SKM-1 treated with dmso at 0.1 percent for 144 hours (cell line): ENCODE measurements around the gene BACE2.

Experiments
- DNase-seq: peaks from one replicate; lab custom pipeline; 2025; ENCODE audit not compliant: unreplicated experiment; lab: John Stamatoyannopoulos, UW

Gene BACE2

DNA sequence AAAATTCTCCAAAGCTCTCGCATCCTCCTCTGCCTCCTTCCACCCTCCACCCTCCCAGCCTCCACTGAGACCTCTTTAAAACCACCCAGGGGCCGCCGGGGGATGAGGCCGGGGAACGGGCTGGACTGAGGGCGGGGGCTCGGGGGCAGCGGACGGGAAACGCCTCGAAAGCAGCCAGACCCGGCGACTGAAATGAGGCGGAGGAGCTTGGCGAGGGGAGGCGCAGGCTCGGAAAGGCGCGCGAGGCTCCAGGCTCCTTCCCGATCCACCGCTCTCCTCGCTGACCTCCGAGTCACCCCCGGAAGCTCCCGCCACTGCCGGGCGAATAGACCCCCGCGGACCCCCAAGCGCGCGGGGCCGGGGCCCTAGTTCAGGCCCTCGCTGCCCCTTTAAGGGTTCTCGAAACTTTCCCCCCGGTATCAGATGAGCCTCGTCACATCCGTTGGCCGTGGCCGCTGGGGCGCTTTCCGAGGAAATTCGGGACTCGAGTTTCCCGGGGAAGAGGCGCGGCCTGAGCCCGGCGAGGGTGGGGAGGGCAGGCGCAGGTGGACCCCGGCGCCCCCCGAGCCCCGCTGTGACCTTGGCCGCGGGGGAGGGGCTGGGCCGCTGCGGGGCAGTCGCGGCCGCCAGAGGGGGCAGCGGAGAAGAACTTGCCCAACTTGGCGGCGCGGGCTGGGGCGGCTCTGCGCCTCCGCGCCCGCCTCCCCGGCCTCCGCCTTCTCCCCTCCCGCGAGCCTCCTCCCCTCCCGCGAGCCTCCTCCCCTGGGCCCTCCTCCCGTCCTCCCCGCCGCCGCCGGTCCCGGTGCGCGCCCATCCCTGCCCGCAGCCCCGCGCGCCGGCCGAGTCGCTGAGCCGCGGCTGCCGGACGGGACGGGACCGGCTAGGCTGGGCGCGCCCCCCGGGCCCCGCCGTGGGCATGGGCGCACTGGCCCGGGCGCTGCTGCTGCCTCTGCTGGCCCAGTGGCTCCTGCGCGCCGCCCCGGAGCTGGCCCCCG, at the start of gene BACE2:
BACE2 (plus strand) TSS at position 813 of the 995 bp plus-strand sequence; CDS start at position 917, 104 bp downstream.
- DNase-seq, result peak; percentile 58

DNA sequence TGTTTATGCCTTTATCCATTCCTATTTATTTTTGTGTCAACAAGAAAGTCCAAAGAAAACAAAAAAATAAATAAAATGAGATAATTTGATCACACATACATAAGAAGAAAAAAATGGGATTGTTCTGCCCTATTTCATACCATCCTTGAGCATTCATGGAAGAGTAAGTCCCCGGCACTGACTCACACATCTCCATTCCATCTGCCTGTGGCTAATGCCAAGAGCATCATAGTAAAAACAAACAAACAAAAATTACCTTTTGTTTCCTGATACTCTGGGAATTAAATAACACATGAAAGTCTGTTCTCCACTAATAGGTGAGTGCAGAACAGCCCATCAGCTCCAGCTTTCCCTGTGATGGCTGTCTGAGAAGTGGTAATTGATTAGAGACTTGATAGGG, 48.1 kb upstream of the BACE2 start:
- no peak for DNase-seq

DNA sequence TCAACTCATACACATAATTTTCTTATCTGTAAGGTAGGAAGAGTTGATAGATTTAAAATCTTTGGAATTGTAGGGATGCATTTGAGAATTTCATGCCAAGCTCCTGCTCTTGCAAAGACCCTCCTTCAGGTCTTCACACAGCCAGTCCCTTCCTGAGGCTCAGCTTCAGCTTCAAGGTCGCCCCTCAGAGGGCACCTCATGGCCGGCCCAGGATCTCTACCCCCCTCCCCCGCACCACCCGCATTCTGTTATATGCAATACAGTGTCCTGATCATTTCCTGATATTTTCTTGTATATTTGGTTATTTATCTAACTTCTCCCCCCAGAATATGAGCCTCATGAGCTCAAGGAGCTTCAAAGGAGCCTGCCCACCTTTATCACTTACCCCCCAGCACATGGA, 47.0 kb upstream of the BACE2 start:
- DNase-seq, result no peak

DNA sequence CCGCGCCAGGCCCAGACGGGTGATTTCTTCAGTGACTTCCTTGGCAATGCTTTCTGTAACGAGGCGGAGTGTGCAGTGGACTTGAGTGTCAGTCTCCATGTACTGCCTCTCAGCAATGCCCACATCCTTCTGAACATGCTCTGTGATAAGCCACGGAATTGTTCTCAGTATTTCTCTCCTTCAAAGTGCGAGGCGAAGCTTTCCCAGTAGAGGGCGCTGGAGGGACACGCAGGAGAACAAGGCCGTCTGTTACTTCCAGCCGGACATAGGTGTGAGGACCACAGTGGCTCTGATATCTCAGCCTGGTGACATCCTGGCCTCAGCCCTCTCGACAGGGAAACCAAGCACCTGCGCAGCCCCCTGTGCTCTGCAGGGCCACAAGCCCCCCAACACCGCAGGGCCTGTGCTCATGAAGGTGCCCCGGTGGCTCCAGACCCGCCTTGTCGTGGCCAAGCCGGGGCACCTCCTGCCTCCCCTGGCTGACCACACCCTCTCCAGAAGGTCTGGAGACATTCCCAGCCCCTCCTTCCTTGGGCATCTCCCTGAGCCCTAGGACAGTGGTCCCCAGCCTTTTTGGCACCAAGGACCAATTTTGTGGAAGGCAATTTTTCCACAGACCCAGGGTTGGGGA, 46.1 kb upstream of the BACE2 start:
- DNase-seq, result peak; percentile 33

DNA sequence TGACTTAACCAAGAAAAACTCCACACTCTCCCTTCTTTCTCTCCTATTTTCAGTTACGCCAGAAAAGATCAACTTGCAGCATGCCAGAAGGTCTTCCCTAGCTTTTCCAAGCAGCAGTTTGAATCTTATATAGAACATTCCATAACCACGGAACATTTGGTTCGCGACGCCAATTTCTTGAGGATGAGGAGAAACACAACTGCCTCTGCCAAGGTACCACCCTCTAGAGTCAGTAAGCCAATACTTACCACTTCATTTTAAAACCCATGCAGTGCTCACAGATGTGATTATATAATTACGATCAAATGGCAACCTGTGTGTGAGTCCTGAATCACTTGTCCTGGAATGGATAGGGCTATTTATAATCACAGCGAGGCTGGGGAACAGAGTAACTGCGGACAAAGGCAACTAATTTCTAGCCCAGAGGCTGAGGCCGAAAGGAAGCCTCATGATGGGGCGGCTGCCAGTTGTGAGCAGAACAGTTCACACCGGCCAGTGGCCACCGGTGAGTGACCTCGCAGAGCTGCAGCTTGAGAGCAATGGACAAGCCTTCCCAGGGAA, 43.2 kb upstream of the BACE2 start:
- no peak for DNase-seq

DNA sequence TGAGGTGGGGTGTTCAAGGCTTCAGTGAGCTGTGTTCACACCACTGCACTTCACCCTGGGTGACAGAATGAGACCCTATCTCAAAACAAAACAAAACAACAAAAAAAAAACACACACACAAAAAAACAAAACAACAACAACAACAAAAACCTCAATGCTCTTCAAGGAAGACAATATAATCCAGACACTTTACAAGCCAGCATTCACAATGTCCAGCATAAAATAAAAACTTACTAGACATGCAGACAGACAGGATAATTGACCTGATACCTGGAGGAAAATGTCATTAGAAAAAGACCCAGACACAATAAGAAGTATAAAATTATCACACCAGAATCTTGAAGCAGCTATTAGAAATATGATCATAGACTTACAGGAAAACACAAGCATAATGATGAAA, 39.0 kb upstream of the BACE2 start:
- DNase-seq, result no peak

DNA sequence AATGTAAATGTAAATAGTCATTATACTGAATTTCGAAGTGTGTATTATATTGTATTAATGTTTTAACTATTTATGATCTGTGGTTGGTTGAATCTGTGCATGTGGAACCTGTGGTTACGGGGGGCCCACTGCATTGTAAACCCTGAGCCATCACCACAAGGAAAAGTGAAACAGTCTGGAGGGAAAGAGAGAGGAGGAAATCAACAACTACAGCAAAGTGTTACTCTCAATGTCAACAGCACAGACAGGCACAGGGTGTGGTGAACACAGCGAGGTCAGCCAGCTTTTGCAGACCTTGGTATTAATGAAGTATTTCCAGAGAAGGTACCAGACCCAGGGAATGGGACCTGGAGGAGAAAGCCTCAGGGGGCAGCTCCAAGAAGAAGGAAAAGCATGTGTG, 37.1 kb upstream of the BACE2 start:
- DNase-seq, result no peak

DNA sequence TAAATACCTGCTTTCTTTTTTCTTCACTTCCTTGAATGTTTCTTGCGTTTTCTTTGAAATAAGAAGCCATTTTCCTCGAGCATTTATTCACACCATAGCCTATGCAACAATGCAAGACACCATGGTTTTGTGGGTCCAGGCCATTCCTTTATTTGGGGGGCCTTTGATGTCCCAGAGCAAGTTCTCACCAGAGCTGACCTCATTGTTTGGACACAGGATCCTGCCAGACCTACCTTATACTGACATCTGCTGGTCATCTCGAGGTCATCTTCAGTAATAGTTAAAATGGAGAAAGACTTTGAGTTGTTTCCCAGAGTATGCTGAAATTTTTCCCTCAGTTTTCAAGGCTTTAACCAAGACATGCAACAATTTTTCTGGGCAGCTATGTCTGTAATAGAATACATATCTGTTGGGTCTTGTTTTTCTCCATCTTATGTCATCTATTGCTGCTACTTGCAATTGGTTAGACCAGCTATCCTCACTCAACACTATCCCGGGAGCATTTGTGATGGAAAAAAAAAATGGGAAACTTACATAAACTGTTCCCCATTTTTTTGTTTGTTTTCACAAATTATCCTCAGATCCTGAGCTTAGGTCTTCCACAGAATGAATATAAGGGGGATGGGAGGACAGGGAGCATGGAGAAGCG, 34.0 kb upstream of the BACE2 start:
- DNase-seq, result peak; percentile 49

DNA sequence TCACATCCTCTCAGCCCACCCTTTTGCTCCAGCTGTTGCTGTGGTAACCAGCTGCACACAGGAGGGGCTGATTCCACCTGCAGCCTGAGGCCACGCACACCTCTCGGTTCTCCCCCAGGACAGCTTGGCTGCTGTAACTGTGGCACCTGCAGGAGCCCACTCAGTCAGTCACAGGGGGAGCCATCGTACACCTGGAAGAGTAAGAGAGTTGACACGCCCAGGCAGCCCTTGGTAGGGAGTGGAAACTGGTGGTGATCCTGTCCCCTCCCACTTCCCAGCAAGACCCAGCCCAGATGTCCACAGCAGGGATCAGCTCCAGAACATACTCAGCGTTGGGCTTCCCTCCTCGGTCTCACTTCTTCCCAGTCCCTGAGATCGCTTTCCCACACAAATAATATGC, 32.2 kb upstream of the BACE2 start:
- DNase-seq, result no peak

DNA sequence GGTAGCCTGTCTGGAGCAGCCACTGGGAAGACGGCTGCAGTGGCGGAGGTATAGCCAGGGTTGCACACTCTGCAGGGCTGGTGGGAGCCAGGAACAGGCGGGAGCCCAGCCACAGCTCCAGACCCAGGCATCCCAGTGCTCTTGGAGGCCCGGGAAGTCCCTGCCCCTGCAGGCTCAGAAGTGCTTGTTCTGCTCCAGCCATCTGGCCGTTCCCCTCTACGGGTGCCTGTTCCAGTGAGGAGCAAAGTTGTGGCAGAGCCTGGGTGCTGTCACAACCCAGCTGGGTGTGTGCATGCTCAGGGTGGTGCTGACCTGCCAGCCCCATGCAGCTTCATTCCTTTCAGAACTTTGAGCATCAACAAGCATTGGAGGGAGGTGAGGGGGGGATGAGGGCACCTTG, 31.7 kb upstream of the BACE2 start:
- no peak for DNase-seq

DNA sequence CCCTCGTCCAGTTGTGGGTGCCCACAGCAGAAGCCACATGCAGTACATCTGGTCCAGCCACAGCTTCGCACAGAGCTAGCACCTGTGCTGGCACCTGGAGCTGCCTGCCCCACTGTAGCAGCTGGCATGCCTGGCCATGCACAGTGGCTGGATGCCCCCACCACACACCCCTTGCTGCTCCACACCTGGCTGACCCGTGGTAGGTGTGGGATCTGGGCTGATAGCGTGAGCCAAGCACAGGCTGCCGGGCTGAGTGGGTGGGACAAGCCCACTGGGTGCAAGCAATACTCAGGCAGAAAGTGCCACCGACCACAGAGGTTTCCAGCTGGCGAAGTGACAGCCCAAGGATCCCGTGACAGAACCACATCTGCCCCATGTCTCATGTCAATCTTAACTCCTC, 30.6 kb upstream of the BACE2 start:
- no peak for DNase-seq

DNA sequence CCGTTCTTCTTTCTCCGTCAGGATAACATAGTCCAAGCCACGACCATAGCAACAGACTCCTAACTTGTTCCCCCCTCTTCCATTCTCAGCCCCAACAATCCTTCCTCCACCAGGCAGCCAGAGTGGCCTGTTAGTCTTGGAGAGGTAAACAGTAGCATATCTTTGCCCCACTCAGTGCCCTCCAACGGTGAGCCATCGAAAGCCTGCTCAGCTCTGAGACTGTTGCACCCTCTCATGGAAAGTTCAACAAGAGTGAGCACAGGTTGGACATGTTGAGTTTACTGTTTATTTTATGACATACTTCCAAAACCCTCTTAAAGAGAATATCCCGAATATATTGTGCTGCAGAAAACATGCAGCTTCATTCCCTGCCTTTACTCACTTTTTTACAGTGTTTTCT, 30.1 kb upstream of the BACE2 start:
- no peak for DNase-seq

DNA sequence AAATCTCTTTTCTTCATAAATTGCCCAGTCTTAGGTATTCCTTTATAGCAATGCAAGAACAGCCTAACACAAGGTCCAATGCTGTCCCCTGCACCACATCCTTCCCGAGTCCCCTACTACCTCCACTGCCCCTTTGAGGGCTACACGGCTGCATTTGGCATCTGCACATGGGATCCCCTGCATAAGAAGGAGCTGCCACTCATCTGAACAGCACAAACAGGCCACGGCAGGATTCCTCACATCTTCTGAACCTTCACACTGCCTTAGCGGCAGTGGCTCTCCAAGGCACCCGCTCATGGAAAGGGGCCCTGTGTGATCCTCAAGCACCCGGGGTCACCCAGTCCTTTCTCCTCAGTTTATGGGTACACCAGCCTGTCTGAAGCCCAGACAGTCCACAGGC, 29.2 kb upstream of the BACE2 start:
- DNase-seq, result no peak

DNA sequence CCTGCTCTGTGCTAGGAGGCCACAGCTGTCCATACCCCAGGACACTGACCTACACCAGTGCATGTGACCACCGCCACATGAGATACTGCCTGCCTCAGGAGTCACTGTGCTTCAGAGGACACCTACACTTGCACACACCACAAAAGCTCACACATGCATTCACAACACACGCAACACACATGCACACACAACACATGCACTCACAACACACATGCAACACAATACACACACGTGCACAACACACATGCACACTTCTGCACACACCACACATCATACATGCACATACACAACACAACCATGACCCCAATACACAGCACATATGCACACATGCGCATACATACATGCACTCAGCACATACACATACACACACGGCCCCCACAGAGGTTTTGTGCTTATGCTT, 28.7 kb upstream of the BACE2 start:
- DNase-seq, result no peak

DNA sequence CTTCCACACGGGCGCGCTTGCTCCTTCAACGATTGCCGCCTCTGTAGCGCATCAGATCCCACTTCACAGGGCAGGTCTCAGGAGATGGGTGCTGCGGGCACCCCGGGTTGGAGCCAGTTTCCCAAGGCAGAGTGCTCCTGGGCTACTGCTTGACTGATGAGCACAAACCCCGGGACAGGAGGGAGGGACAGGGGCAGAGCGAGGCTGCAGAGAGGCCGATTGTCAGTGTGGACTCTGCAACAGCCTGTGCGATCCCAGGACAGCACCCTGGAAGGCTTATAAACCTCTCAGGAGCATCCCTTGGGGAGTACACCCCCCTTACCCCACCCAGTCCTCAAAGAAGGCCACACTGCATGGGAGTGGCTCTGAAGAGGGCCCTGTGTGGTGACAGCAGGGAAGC, 28.0 kb upstream of the BACE2 start:
- no peak for DNase-seq

DNA sequence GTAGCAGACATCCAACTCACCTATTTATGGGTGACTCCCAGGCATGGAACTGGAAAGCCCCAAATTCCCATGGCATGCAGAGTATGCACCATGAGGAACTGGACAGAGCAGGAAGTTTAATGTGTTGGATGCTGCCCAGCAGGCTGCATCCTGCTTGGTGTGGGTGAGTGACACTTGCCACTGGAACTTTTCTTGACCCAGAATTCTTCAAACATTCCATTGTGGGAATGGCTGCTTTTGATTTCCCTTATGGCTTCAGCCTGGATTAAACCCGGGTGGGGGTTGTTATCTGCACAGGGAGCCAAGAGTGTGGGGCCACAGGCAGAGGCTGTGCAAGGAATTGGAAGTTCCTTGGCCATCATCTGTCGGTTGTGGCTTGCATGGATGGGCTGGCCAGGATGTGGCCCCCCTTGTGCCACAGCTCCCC, 26.9 kb upstream of the BACE2 start:
- DNase-seq, result no peak

DNA sequence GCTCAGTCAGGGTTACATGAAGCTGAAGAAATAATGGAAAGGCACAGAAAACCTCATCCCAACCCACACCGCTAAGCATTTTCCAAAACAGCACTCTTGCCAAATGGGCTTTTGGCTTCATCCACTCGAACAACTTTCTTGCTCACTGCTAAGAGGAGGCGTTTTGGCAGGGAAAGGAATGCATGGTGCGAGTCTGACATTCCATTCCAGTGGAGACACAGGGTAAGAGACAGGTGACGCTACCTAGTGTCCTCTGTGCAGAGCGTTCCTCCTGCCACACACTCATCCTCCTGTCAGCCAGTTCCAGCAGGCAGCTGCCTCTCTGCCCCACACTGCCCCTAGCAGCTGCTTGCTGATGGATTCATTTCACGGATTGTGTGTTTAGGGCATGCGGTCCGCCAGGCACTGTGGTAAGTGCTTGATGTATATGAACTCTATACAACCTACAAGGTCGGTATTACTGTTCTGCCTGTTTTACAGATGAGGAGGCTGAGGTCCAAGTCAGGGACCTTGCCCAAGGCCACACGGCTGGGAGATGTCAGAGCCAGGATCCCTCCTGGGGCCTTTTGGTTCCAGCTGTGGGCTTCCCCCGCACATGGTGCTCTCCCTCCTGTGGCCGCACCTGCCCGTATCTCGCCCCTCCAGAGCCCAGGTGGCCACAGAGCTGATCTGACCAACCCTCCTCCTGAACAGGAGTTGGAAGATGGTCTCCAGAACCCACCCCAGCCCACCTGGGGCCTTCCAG, 25.7 kb upstream of the BACE2 start:
- DNase-seq, result no peak

DNA sequence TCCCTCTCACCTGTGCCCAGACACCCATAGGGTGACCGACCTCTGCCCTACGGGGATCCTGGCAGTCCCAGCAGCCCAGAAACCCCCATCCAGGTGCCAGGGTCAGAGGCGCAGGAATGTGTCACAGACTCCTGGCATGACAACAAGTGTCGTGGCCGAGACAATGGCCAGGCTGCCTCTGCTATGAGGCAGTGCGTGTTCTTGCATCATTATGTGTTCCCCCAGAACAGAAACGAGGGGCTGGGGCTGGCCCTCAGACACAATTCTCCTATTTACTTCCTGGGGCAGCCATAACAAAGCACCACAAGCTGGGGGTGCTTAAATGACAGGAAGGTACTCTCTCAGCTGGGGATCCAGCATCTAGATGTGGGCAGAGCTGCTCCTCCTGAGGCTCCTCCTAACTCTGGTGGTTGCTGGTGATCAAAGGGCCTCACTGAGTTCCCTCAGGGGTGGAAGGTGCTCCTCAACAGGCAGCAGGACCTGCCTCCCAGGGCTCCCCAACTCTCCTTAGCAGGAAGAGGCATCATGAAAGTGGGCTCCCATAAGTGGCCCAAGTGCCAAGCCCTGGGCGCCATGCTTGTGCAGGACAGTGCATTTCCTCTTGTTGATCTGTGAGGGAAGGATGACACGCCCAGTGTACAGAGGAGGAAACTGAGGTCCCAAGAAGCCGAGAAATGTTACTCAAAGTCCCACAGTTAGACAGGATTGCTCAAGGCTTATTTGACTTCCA, 24.2 kb upstream of the BACE2 start:
- no peak for DNase-seq

DNA sequence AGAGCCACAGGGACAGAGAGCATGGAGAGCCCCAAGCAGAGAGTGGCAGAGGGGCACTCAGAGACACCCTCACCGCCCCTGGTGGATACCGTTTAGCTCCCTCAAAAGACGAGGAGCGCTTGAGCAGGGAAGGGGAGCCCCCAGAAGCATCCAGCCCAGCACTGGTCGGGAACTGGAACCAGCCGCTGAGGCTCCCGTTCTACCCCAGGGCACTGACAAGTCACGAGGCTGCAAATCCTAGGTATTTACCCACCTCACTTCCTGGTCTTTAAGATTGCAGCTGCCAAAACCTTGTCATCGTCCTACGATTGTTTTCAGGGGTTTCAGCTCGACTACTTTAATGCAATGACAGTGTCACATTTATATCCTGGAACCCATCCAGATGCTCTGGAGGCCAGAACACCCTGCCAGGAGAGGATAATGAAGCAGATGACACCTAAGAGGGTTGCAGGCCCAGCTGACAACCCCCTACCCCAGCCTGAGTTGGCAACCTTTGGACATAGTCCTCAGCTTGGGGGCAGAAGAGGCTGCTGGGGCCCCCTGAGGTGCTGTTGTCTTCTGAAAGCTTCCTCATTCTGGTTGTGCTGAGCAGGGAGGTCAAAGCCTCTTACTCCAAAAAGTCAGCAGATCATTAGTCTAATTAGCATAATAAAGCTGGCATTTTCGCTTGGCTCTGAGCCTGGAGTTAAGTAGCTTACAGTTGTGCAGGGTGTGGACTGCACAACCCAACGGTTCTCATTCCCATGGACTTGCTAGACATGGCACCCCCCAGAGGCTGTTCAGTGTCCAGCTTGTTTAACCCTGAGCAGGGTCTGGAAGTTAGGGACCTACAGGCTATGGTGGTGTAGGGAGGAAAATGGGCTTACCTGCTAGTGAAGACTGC, 20.6 kb upstream of the BACE2 start:
- DNase-seq, result no peak
